ENCODE results near the gene SBDS. TPM values are rescaled to one million over a fixed set of nuclear protein-coding genes. Genes with fewer than 3 reads are reported as not detected.
"Not testable (repeated sequence)": the region's sequence is repeated elsewhere in the genome, so short reads cannot be mapped to it uniquely, and the experiment has no call there.

SBDS gene
- total and polyA plus RNA-seq, 2 donors, result 60.0 to 186 TPM

- not testable (repeated sequence) for H3K36me3 ChIP-seq (ENCODE audit: insufficient read depth); H3K27ac ChIP-seq (ENCODE audit: low read depth); DNase-seq (ENCODE audit: extremely low spot score); H3K4me3 ChIP-seq (ENCODE audit: low read depth, low read length); H3K4me1 ChIP-seq (ENCODE audit: insufficient read depth)
- 95% methylated on average over 9 of the region's 9 CpGs for WGBS
Measured at GRCh38 chr7:67014076-67014622, 18.8 kb upstream of the SBDS start.

GRCh38 chr7:67009677-67010076, 14.3 kb upstream of the SBDS start:
- not testable (repeated sequence) for H3K27ac ChIP-seq (ENCODE audit: low read depth); H3K36me3 ChIP-seq (ENCODE audit: insufficient read depth); DNase-seq (ENCODE audit: extremely low spot score); H3K4me1 ChIP-seq (ENCODE audit: insufficient read depth); H3K4me3 ChIP-seq (ENCODE audit: low read depth, low read length)
- 96% methylated on average over 3 of the region's 3 CpGs for WGBS

GRCh38 chr7:67008260-67008659, 12.9 kb upstream of the SBDS start:
- DNase-seq (ENCODE audit: extremely low spot score), result no peak
- H3K36me3 ChIP-seq (ENCODE audit: insufficient read depth), result peaks cover 2% of the 10 kb centered on the region
- H3K27ac ChIP-seq (ENCODE audit: low read depth), result no peak overlapping the region
- H3K4me3 ChIP-seq (ENCODE audit: low read depth, low read length), result no peak overlapping the region
- 90% methylated on average over 4 of the region's 4 CpGs for WGBS
- no peaks in the 10 kb centered on the region for H3K4me1 ChIP-seq (ENCODE audit: insufficient read depth)

- Histone ChIP-seq H3K4me3 (ENCODE audit: low read depth, low read length) (no peak overlapping the region), H3K36me3 (ENCODE audit: insufficient read depth) (peaks cover 2% of the 10 kb centered on the region), H3K27ac (ENCODE audit: low read depth) (no peak overlapping the region), H3K4me1 (ENCODE audit: insufficient read depth) (no peaks in the 10 kb centered on the region)
- WGBS, result 85% methylated on average over 2 of the region's 2 CpGs
- no peak for DNase-seq (ENCODE audit: extremely low spot score)
Measured at GRCh38 chr7:67006965-67007364, 11.6 kb upstream of the SBDS start.

- H3K27ac ChIP-seq (ENCODE audit: low read depth); H3K4me1 ChIP-seq (ENCODE audit: insufficient read depth); DNase-seq (ENCODE audit: extremely low spot score); H3K36me3 ChIP-seq (ENCODE audit: insufficient read depth); H3K4me3 ChIP-seq (ENCODE audit: low read depth, low read length): not testable (repeated sequence)
- 80% methylated on average over 2 of the region's 2 CpGs for WGBS
Measured at GRCh38 chr7:67004145-67004544, 8.8 kb upstream of the SBDS start.

GRCh38 chr7:67000601-67001258, 5.3 kb upstream of the SBDS start:
- not testable (repeated sequence) for H3K27ac ChIP-seq (ENCODE audit: low read depth); H3K4me3 ChIP-seq (ENCODE audit: low read depth, low read length); H3K4me1 ChIP-seq (ENCODE audit: insufficient read depth); DNase-seq (ENCODE audit: extremely low spot score); H3K36me3 ChIP-seq (ENCODE audit: insufficient read depth)
- 44% methylated on average over 4 of the region's 5 CpGs for WGBS

GRCh38 chr7:66996444-66997191, 1.2 kb upstream of the SBDS start, which contains the start of gene TYW1:
TSS of gene TYW1 (plus strand) at chr7:66996833. CDS start at chr7:66996979, 146 bp downstream.
- peak; percentile 97 for DNase-seq (ENCODE audit: extremely low spot score)
- WGBS, result under 1% methylated on average over 44 of the region's 44 CpGs
- H3K27ac ChIP-seq (ENCODE audit: low read depth), result not testable (repeated sequence)

GRCh38 chr7:66994691-66995049, 716 bp downstream of the SBDS start:
- H3K36me3 ChIP-seq (ENCODE audit: insufficient read depth); H3K4me1 ChIP-seq (ENCODE audit: insufficient read depth): not testable (repeated sequence)
- under 1% methylated on average over 9 of the region's 9 CpGs for WGBS
- peak overlapping the region; percentile 43 for H3K4me3 ChIP-seq (ENCODE audit: low read depth, low read length)
- peak overlapping the region; percentile 95 for H3K27ac ChIP-seq (ENCODE audit: low read depth)
- DNase-seq (ENCODE audit: extremely low spot score), result peak; percentile 23

More at GRCh38 chr7:66996444-66997191, 1.2 kb upstream of the SBDS start, which contains the start of gene TYW1:
- H3K4me1 ChIP-seq (ENCODE audit: insufficient read depth); H3K36me3 ChIP-seq (ENCODE audit: insufficient read depth): not testable (repeated sequence)
- H3K4me3 ChIP-seq (ENCODE audit: low read depth, low read length), result peak within 1 kb of the TSS; percentile 64

GRCh38 chr7:66994051-66994450, 1.3 kb downstream of the SBDS start:
- not testable (repeated sequence) for DNase-seq (ENCODE audit: extremely low spot score); H3K36me3 ChIP-seq (ENCODE audit: insufficient read depth); H3K4me1 ChIP-seq (ENCODE audit: insufficient read depth)
- Histone ChIP-seq H3K27ac (ENCODE audit: low read depth) (peak overlapping the region; percentile 73), H3K4me3 (ENCODE audit: low read depth, low read length) (peak overlapping the region; percentile 43)
- 36% methylated on average over 5 of the region's 5 CpGs for WGBS

- H3K4me3 ChIP-seq (ENCODE audit: low read depth, low read length); H3K36me3 ChIP-seq (ENCODE audit: insufficient read depth); DNase-seq (ENCODE audit: extremely low spot score); H3K4me1 ChIP-seq (ENCODE audit: insufficient read depth); H3K27ac ChIP-seq (ENCODE audit: low read depth): not testable (repeated sequence)
- WGBS, result 94% methylated on average over 1 of the region's 3 CpGs
Measured at GRCh38 chr7:66989552-66989951, 5.8 kb downstream of the SBDS start.

- H3K27ac ChIP-seq (ENCODE audit: low read depth); H3K4me1 ChIP-seq (ENCODE audit: insufficient read depth); H3K36me3 ChIP-seq (ENCODE audit: insufficient read depth); H3K4me3 ChIP-seq (ENCODE audit: low read depth, low read length); DNase-seq (ENCODE audit: extremely low spot score): not testable (repeated sequence)
- 93% methylated on average over 1 of the region's 1 CpG for WGBS
Measured at GRCh38 chr7:66980336-66980735, 15.1 kb downstream of the SBDS start.

GRCh38 chr7:66979013-66979412, 16.4 kb downstream of the SBDS start:
- not testable (repeated sequence) for H3K36me3 ChIP-seq (ENCODE audit: insufficient read depth); H3K4me3 ChIP-seq (ENCODE audit: low read depth, low read length); DNase-seq (ENCODE audit: extremely low spot score); H3K27ac ChIP-seq (ENCODE audit: low read depth); H3K4me1 ChIP-seq (ENCODE audit: insufficient read depth)
- WGBS, result 91% methylated on average over 2 of the region's 2 CpGs

GRCh38 chr7:66978312-66978711, 17.1 kb downstream of the SBDS start:
- H3K4me3 ChIP-seq (ENCODE audit: low read depth, low read length); H3K4me1 ChIP-seq (ENCODE audit: insufficient read depth); DNase-seq (ENCODE audit: extremely low spot score); H3K36me3 ChIP-seq (ENCODE audit: insufficient read depth); H3K27ac ChIP-seq (ENCODE audit: low read depth): not testable (repeated sequence)
- 84% methylated on average over 5 of the region's 5 CpGs for WGBS

- H3K4me3 ChIP-seq (ENCODE audit: low read depth, low read length), result no peak overlapping the region
- WGBS, result 82% methylated on average over 15 of the region's 15 CpGs
- no peak for DNase-seq (ENCODE audit: extremely low spot score)
- H3K27ac ChIP-seq (ENCODE audit: low read depth), result no peak overlapping the region
- H3K36me3 ChIP-seq (ENCODE audit: insufficient read depth), result no peaks in the 10 kb centered on the region
- no peaks in the 10 kb centered on the region for H3K4me1 ChIP-seq (ENCODE audit: insufficient read depth)
Measured at GRCh38 chr7:66974986-66975590, 20.3 kb downstream of the SBDS start.

Data from urinary bladder (tissue), 4 donors.